NOMO-1 treated with dmso at 0.1 percent for 144 hours (cell line): Measurements from ENCODE around the gene L3MBTL4.

Experiments used
- DNase-seq: peaks from one replicate; lab custom pipeline; 2025; ENCODE audit not compliant: unreplicated experiment; lab: John Stamatoyannopoulos, UW

Gene L3MBTL4

GRCh38 chr18:5967666-5968065 is 447.0 kb downstream of the L3MBTL4 start:
- no peak for DNase-seq

- no peak for DNase-seq
These were observed 447.7 kb downstream of the L3MBTL4 start for GRCh38 chr18:5967007-5967406.

- no peak for DNase-seq
These were observed 448.2 kb downstream of the L3MBTL4 start for GRCh38 chr18:5966514-5966913.

GRCh38 chr18:5964996-5965395 is 449.7 kb downstream of the L3MBTL4 start:
- no peak for DNase-seq

- no peak for DNase-seq
These were observed 450.1 kb downstream of the L3MBTL4 start for GRCh38 chr18:5964596-5964995.

- DNase-seq, result no peak
These were observed 450.6 kb downstream of the L3MBTL4 start for GRCh38 chr18:5964108-5964507.

- no peak for DNase-seq
These were observed 451.4 kb downstream of the L3MBTL4 start for GRCh38 chr18:5963267-5963666.

- DNase-seq, result no peak
These were observed 452.3 kb downstream of the L3MBTL4 start for GRCh38 chr18:5962362-5962761.

GRCh38 chr18:5961828-5962150 is 452.9 kb downstream of the L3MBTL4 start:
- no peak for DNase-seq

- DNase-seq, result no peak
These were observed 453.4 kb downstream of the L3MBTL4 start for GRCh38 chr18:5961097-5961827.

- DNase-seq, result no peak
These were observed 455.9 kb downstream of the L3MBTL4 start for GRCh38 chr18:5958822-5959221.

- DNase-seq, result no peak
These were observed 458.9 kb downstream of the L3MBTL4 start for GRCh38 chr18:5955861-5956260.

GRCh38 chr18:5951515-5952091 is 463.1 kb downstream of the L3MBTL4 start:
- DNase-seq, result no peak

- no peak for DNase-seq
These were observed 465.9 kb downstream of the L3MBTL4 start for GRCh38 chr18:5948781-5949180.

- DNase-seq, result no peak
These were observed 466.5 kb downstream of the L3MBTL4 start for GRCh38 chr18:5948237-5948636.

GRCh38 chr18:5944448-5944847 is 470.3 kb downstream of the L3MBTL4 start:
- DNase-seq, result no peak

GRCh38 chr18:5943514-5943913 is 471.2 kb downstream of the L3MBTL4 start:
- DNase-seq, result no peak

GRCh38 chr18:5942591-5942990 is 472.1 kb downstream of the L3MBTL4 start:
- DNase-seq, result no peak

- no peak for DNase-seq
These were observed 472.8 kb downstream of the L3MBTL4 start for GRCh38 chr18:5941890-5942289.

- no peak for DNase-seq
These were observed 474.7 kb downstream of the L3MBTL4 start for GRCh38 chr18:5939801-5940667.

- DNase-seq, result no peak
These were observed 476.9 kb downstream of the L3MBTL4 start for GRCh38 chr18:5937795-5938194.

- no peak for DNase-seq
These were observed 477.6 kb downstream of the L3MBTL4 start for GRCh38 chr18:5937121-5937520.
